Skeletal muscle cell (primary cell): ENCODE results near the gene POLD1.
"Not testable (repeated sequence)": the region's sequence is repeated elsewhere in the genome, so short reads cannot be mapped to it uniquely, and the experiment has no call there.

Source experiments
- DNase-seq: peaks from one replicate; pipeline ENCODE4 v3.0.0-alpha.2; 2010; ENCODE audit warnings: low read depth
- H3K4me3 ChIP-seq: 2 replicates; pipeline ENCODE4 v1.5.1; 2011; ENCODE audit warnings: low read depth, mild to moderate bottlenecking, control low read depth, low read length, moderate library complexity

POLD1 gene

DNA sequence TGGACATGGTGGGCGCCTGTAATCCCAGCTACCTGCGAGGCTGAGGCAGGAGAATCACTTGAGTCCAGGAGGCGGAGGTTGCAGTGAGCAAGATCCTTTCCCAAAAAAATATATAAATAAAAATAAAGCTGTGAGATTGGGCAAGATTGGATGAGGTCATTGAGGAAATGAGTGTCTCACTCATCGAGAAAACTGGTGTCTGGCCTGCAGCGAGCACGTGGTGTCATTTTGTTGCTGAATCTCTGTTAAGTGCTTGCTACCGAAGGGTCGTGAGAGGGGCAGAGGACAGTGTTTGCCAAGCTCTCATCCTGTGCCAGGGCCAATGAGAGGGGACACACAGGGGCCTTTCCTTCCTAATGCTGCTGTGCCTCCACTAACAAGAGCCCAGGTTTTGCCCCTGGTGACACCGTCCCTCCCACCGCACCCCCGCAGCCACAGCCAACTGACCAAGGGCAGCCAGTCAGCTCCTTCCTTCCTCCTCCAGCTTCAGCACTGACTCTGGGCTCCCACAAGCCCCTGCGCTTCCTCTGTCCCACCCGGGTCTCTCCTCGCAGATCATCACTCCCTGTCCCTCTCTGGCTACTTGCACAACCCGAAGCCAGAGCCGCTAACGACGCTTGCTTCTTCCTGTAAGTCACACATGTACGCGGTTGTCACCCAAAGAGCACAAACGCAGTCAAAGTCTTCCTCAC is 3.2 kb downstream of the POLD1 start:
- no peak for DNase-seq
- H3K4me3 ChIP-seq, result no peak overlapping the region

DNA sequence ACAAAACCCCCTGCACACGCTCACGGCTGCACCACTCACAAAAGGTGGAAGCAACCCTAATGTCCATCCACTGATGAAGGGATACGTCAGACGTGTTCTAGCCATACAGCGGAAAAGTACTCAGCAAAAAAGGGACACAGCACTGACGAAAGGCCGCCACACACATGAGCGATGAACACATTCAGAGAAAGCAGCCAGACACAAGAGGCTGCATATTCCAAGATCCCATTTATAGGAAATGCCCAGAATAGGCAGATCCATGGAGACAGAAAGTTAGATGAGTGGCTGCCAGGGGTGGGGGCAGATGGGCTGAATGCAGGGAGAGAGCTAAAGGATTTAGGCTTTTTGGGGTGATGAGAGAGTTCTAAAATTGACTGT is 3.7 kb downstream of the POLD1 start:
- H3K4me3 ChIP-seq, result no peak overlapping the region
- no peak for DNase-seq

DNA sequence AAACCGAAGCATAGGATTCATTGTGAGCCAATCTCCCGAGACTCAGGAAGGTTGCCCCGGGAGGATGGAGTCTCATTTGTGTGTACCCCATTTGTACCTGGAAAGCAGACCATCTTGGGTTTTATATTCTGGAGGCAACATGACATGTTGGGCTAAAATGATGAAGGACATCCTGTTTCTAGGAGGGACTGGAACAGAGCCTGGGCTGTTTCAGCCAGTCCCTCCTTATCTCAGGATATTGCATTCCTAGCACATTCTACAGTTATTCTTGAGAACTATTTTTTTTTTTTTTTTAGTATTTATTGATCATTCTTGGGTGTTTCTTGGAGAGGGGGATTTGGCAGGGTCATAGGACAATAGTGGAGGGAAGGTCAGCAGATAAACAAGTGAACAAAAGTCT is 6.1 kb downstream of the POLD1 start:
- DNase-seq, H3K4me3 ChIP-seq: not testable (repeated sequence)

DNA sequence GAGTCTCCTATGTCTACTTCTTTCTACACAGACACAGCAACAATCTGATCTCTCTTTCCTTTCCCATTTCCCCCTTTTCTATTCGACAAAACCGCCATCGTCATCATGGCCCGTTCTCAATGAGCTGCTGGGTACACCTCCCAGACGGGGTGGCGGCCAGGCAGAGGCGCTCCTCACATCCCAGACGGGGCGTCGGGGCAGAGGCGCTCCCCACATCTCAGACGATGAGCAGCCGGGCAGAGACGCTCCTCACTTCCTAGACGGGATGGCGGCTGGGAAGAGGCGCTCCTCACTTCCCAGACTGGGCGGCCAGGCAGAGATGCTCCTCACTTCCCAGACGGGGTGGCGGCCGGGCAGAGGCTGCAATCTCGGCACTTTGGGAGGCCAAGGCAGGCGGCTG is 6.8 kb downstream of the POLD1 start:
- H3K4me3 ChIP-seq, DNase-seq: not testable (repeated sequence)

DNA sequence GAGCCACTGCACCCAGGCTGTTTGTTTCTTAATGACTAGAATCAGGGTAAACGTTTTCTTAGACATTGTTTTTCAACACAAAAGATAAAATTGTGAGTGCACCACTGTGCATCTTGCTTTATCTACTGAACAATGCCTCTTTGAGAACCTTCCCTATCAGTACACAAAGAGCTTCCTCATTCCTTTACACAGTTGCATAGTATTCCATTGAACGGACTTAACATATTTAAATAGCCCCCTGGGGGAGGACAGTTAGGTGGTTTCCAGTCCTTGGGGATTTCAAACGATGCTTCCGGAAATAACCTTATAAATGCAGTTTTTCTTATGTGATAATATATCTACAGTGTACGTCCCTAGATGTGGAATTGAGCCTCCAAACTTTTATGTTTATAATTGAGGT is 8.6 kb downstream of the POLD1 start:
- H3K4me3 ChIP-seq, result no peak overlapping the region
- DNase-seq, result no peak

DNA sequence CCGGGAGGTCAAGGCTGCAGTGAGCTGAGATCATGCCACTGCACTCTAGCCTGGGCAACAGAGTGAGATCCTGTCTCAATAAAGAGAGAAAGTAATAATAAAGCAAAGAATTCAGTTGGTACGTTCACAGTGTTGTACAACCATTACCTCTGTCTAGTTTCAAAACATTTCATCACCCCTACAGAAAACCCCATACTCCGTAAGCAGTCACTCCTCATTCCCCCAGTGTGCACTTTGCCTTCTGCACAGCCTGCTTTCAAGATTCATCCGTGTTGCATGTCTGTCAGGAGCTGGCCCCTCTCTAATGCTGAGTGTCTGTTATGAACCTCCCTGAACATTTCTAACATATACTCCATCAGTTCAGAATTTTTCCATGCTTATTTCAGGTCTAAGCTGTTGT is 9.4 kb downstream of the POLD1 start:
- no peak for DNase-seq
- no peak overlapping the region for H3K4me3 ChIP-seq

DNA sequence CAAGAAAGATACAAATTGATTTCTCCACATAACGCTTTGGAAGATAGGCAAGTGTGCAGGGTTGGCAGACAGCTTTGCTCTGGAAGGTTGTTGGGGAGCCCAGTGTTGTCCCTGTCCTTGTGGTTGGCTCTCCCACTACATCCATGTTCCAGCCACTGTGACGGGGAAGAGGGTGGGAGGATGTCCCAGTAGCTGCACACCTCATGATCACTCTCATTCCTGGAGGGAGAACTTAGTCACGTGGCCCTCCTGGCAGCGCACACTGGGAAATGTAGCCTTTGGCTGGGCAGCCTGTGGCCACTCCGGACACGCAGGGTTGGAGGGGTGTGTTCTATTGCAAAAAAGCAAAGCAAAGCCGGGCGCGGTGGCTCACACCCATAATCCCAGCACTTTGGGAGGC is 9.9 kb downstream of the POLD1 start:
- no peak for DNase-seq
- H3K4me3 ChIP-seq, result no peak overlapping the region

DNA sequence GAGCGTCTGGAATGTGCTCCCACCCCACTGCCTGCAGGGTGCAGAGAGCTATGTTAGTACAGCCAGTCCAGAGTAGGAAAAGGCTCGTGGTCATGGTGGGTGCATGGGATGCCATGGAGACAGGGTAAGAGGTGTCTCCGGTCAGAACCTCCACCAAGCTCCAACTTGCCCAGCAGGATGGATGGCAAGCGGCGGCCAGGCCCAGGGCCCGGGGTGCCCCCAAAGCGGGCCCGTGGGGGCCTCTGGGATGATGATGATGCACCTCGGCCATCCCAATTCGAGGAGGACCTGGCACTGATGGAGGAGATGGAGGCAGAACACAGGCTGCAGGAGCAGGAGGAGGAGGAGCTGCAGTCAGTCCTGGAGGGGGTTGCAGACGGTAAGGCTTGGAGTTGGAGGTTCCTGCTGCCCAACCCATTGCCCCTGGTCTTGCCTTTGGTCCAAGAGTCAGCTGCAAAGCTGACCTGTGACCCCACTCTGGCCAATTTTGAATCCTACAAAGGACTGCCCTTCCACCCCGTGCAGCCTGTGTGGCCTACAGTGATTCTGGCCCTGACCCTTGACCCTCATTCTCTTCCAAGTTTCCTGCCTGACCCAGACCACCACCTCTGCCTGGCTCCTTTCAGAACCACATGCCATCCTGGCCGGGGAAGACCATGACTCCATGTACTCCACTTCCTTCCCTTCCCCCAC is 14.7 kb downstream of the POLD1 start:
- no peak for DNase-seq
- no peak overlapping the region for H3K4me3 ChIP-seq

DNA sequence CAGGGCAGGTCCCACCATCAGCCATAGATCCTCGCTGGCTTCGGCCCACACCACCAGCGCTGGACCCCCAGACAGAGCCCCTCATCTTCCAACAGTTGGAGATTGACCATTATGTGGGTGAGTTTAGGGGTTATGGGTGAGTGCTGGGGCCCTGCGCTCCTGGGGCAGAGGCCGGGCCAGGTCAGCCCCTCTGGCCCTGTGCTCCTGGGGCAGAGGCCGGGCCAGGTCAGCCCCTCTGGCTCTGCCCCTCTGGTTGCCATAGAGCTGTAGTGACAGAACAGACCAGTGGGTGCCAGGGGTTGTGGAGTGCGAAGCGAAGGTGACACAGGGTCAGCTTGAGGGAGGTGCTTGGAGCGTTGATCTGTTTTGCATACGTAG is 15.2 kb downstream of the POLD1 start:
- DNase-seq, result no peak
- no peak overlapping the region for H3K4me3 ChIP-seq

DNA sequence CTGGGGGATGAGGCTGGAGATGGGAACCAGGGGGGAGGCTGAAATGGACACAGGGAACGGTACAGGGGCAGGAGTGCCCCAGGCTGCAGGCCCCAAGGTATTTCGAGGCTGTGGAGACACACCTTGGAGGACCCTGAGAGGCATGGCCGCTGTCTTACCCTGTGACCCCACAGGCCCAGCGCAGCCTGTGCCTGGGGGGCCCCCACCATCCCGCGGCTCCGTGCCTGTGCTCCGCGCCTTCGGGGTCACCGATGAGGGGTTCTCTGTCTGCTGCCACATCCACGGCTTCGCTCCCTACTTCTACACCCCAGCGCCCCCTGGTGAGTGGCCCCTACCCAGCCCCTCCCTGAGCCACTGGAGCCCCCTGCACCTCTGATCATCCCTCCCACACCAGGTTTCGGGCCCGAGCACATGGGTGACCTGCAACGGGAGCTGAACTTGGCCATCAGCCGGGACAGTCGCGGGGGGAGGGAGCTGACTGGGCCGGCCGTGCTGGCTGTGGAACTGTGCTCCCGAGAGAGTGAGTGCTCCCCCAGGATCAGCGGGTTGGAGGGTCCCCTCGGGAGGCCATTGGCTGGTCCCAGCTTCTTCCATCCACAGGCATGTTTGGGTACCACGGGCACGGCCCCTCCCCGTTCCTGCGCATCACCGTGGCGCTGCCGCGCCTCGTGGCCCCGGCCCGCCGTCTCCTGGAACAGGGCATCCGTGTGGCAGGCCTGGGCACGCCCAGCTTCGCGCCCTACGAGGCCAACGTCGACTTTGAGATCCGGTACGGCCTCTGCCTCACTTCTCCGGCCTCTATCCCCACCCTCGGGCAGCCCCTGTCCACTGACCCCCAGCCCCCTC is 17.7 kb downstream of the POLD1 start:
- no peak for DNase-seq

DNA sequence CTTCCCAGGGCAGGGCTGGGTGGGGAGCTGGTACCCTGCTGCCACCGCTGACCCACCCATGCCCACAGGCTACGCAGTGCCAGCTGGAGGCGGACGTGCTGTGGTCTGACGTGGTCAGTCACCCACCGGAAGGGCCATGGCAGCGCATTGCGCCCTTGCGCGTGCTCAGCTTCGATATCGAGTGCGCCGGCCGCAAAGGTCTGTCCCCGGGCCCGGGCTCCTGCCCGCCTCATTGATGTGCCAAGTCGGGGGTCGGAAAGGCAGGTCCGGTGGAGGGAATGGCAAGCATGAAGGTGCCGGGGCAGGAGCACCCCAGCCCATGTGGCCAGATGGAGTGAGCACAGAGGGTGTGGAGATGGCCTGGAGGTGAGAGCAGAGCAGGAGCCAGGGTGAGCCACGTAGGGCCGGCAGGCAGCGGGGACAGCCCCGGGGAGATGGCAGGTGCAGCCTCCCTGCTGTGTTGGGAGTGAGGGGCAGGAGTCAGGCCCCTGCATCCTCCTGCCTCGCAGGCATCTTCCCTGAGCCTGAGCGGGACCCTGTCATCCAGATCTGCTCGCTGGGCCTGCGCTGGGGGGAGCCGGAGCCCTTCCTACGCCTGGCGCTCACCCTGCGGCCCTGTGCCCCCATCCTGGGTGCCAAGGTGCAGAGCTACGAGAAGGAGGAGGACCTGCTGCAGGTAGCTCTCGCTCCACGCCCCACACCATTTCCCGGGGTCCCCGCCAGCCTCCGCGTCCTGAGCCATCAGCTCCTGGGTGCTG is 18.6 kb downstream of the POLD1 start:
- DNase-seq, result no peak
- no peak overlapping the region for H3K4me3 ChIP-seq

More for the DNA sequence above, 17.7 kb downstream of the POLD1 start:
- H3K4me3 ChIP-seq, result no peak overlapping the region

DNA sequence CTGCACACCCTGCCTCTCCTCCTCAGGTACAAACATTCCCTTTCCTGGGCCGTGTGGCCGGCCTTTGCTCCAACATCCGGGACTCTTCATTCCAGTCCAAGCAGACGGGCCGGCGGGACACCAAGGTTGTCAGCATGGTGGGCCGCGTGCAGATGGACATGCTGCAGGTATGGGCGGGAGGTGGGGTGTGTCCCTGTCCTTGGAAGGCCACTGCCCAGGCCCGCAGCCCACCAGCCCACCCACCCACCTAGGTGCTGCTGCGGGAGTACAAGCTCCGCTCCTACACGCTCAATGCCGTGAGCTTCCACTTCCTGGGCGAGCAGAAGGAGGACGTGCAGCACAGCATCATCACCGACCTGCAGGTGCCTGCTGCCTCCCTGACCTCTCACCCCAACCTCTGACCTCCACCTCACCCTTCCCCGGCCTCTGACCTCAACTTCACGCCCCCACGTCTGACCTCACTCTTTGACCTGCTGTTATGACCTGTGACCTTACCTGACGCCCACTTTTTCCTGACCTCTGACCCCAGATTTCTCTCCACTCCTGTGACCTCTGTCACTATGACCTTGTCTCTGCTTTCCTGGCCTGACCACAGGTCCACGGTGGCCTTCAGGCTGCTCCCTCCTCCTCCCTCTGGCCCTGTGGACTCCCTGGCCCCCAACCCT is 22.1 kb downstream of the POLD1 start:
- no peak for DNase-seq
- H3K4me3 ChIP-seq, result no peak overlapping the region

DNA sequence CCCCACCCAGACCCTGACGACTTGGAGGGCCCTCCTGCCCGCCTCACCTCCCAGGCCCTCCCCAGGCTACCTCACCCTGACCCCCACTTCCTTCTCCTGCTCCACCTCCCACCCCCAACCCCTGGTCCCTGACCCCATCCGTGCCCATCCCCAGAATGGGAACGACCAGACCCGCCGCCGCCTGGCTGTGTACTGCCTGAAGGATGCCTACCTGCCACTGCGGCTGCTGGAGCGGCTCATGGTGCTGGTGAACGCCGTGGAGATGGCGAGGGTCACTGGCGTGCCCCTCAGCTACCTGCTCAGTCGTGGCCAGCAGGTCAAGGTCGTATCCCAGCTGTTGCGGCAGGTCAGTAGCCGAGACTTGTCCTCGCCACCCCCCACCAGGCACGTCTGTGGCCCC is 22.7 kb downstream of the POLD1 start:
- DNase-seq, result no peak
- no peak overlapping the region for H3K4me3 ChIP-seq

DNA sequence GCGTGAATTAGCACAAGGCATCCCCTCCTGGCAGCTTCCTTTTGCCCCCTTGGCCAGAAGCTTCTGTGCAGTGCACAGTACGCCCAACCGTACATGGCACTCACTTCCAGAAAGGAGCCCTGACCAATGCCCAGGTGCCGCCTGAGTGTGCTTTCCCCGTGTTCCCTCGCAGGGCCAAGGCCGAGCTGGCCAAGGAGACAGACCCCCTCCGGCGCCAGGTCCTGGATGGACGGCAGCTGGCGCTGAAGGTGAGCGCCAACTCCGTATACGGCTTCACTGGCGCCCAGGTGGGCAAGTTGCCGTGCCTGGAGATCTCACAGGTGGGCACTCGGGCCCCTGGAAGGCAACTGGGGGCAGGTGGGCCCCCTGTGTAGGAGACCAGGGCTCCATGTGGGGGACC is 25.2 kb downstream of the POLD1 start:
- no peak for DNase-seq
- no peak overlapping the region for H3K4me3 ChIP-seq

DNA sequence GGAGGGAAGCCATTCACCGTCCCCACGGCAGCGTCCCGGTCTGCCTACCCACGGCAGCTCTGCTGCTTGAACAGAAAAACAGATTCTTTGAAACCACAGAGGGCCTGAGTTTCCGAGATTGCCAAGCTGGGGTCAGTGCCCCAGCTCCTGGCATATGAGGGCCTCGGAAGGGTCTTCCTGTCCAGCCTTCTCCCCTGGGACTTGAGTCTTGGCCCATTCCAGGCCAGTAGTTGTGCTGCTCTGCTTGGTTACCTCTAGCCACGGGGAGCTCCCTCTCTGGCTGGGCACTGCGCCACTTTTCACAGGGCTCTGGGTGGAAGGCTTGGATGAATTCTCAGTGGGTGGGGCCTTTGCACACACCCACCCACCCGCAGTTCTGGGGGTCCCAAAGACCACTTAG is 26.0 kb downstream of the POLD1 start:
- no peak for DNase-seq
- H3K4me3 ChIP-seq, result no peak overlapping the region

DNA sequence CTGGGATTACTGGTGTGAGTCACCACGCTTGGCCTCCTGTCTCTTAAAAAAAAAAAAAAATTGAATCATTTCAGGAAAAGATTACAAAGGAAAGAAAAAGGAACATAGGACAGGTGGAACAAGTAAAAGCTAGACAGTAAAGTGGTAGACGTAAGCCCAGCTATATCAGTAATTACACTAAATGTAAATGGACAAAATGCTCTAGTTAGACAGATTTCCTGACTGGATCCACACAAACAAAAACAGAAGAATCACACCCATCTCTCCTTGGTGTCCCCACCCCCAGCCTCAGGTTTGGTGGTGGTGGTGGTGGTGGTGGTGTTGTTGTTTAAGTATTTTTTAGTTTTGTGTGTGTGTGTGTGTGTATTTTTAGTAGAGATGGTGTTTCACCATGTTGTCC is 28.3 kb downstream of the POLD1 start:
- H3K4me3 ChIP-seq, result no peak overlapping the region
- no peak for DNase-seq

DNA sequence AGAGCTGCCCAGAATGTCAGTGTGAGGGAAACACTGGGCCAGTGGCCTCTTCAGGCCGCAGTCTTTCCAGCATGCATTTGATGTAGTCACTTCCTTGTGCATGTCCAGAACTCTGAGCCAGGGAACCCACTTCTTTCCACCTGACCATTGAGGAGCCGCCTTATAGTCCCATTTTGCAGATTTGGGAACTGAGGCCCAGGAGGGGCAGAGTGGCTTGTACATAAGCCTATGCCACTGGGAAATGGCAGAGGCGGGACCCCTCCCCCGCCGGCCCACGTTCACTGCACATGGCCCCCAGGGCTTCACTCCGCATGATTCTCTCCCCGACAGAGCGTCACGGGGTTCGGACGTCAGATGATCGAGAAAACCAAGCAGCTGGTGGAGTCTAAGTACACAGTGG is 28.9 kb downstream of the POLD1 start:
- no peak overlapping the region for H3K4me3 ChIP-seq
- no peak for DNase-seq

DNA sequence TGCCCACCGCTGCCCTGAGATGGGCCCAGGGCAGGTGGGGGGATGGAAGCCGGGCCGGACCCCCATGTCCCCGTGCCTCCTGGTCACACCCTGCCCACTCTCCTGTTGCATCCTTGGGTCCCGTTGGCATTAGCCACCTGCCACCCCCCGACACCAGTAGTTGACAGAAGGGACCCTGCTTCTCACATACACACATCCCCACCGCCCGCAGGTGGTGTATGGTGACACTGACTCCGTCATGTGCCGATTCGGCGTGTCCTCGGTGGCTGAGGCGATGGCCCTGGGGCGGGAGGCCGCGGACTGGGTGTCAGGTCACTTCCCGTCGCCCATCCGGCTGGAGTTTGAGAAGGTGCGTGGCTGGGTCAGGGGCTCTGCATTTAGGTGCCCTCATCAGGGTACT is 29.4 kb downstream of the POLD1 start:
- H3K4me3 ChIP-seq, result no peak overlapping the region
- no peak for DNase-seq

DNA sequence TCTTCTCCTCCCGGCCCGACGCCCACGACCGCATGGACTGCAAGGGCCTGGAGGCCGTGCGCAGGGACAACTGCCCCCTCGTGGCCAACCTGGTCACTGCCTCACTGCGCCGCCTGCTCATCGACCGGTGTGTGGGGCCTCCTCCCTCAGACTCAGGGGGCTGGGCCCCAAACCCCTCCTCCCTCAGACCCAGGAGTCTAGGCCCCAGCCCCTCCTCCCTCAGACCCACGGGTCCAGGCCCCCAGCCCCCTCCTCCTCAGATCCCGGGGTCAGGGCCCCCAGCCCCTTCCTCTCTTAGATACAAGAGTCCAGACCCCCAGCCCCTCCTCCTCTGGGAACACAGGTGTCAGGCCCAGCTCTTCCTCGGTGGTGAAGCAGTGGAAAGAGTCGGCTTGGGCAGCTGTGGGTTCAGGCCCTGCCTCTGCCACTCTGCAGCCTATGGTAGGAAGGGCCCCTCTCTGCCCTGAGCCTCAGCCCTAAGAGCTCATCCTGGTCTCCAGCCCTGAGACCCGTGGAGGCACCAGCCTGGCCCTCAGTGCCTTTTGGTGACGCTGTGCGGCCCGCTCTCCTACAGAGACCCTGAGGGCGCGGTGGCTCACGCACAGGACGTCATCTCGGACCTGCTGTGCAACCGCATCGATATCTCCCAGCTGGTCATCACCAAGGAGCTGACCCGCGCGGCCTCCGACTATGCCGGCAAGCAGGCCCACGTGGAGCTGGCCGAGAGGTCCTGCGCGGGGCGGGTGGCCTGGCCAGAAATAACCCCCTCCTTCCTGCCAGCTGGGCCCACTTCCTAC is 30.9 kb downstream of the POLD1 start:
- no peak overlapping the region for H3K4me3 ChIP-seq
- DNase-seq, result no peak
